ENCODE results near the gene RAPGEF5. TPM values are rescaled to one million over a fixed set of nuclear protein-coding genes. Genes with fewer than 3 reads are reported as not detected.

The RAPGEF5 gene
- total and polyA plus RNA-seq, 2 experiments from 2014 or later, result 0.11 to 0.86 TPM

DNA sequence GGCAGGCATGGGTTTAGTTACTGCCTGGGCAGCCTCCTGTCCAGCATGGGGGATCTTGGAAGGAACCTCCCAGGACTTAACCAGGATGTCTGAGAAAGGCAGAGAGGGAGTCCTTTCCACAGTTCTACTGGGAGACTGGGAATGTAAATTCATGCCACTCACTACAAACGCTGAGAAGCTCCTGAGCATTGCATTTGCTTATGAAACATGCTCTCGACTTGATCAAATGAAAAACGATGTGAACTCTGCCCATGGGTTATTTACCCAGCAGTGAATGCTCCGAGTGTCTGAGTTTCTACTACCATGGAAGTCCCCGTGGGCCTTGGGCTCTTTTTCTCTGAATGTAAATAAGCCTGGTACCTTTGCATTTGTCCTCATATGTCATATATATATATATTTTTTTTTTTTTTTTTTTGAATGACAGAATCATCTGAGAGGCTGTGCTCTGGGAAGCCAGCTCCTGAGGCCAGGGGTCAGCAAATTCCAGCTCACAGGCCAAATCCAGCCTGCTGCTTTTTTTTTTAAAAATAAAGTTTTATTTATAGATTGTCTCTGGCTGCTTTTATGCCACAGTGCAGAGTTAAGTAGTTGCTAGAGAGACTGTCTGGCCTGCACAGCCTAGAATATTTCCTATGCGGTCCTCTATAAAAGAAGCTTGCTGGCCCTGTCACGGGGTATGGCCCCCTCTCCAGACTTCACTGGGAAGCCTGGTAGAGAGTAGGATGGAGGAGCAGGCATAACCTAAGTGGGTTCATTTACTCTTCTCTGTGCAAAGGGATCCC, 21.4 kb upstream of the RAPGEF5 start:
- Histone ChIP-seq H3K27me3 (replicated peaks; ENCODE audit: insufficient read depth) (no peaks in the 10 kb centered on the region), H3K36me3 (ENCODE audit: low read depth) (no peaks in the 10 kb centered on the region)

DNA sequence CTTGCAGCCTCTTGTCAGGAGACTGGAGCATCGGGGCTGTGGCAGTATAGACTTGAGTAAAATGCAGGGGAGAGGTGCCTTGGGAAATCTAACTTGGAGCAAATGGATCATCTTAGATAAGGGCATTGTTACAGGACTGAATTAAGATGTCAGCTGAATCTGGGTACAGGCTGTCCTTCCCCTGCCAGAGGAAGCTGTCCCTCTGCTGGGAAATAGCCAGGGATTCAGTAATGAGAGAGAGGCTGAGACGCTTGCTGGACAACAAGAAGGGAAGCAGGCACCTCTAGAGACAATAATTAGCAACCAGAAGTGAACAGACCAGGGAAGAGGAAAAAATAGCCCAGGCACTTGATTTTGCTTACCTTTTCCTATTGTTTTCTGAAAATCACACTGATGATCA, 20.7 kb upstream of the RAPGEF5 start:
- H3K36me3 ChIP-seq (ENCODE audit: low read depth), result no peaks in the 10 kb centered on the region
- H3K9me2 ChIP-seq (ENCODE audit: insufficient read depth), result no peaks in the 10 kb centered on the region
- no peak for TF ChIP-seq EZH2 (IDR thresholded peaks at IDR 0.05; ENCODE audit: insufficient read depth, poor library complexity, severe bottlenecking)
- TF ChIP-seq EZH2phosphoT487 (IDR thresholded peaks at IDR 0.05; ENCODE audit: insufficient read depth, low read depth), result no peak
- no peak overlapping the region for H3K27ac ChIP-seq
- H3K4me2 ChIP-seq (ENCODE audit: unreplicated experiment), result no peak overlapping the region
- no peaks in the 10 kb centered on the region for H3K79me2 ChIP-seq (ENCODE audit: insufficient read depth)
- H3F3A ChIP-seq (ENCODE audit: insufficient read depth), result no peaks in the 10 kb centered on the region
- in situ Hi-C loops (cut with MboI), result no loop called here
- no peak overlapping the region for H2AFZ ChIP-seq
- 44 to 56% methylated on average over 2 of the region's 2 CpGs for WGBS, 2 experiments (ENCODE audit: low coverage in 1 of 2, low lambda C conversion rate in 2 of 2, missing lambda C conversion rate in 2 of 2)
- no peak overlapping the region for H3K9ac ChIP-seq
- no peak overlapping the region for H3K4me3 ChIP-seq
- H3K9me3 ChIP-seq (ENCODE audit: low read depth), result no peaks in the 10 kb centered on the region
- no peaks in the 10 kb centered on the region for H3K27me3 ChIP-seq (replicated peaks; ENCODE audit: insufficient read depth)
- H4K20me1 ChIP-seq (ENCODE audit: insufficient read depth), result no peaks in the 10 kb centered on the region
- DNase-seq, result no peak
- no peaks in the 10 kb centered on the region for H3K4me1 ChIP-seq (ENCODE audit: insufficient read depth)

More for the DNA sequence above, 21.4 kb upstream of the RAPGEF5 start:
- Histone ChIP-seq H3K27ac (no peak overlapping the region), H3K9me2 (ENCODE audit: insufficient read depth) (no peaks in the 10 kb centered on the region), H3K9me3 (ENCODE audit: low read depth) (no peaks in the 10 kb centered on the region), H3K4me1 (ENCODE audit: insufficient read depth) (no peaks in the 10 kb centered on the region), H3K4me3 (no peak overlapping the region), H3F3A (ENCODE audit: insufficient read depth) (no peaks in the 10 kb centered on the region), H3K9ac (no peak overlapping the region), H4K20me1 (ENCODE audit: insufficient read depth) (no peaks in the 10 kb centered on the region), H2AFZ (no peak overlapping the region), H3K79me2 (ENCODE audit: insufficient read depth) (no peaks in the 10 kb centered on the region), H3K4me2 (ENCODE audit: unreplicated experiment) (no peak overlapping the region)
- WGBS, 2 experiments (ENCODE audit: low coverage in 1 of 2, low lambda C conversion rate in 2 of 2, missing lambda C conversion rate in 2 of 2), result 79 to 82% methylated on average over 7 of the region's 7 CpGs
- TF ChIP-seq EZH2phosphoT487 (IDR thresholded peaks at IDR 0.05; ENCODE audit: insufficient read depth, low read depth) (no peak), EZH2 (IDR thresholded peaks at IDR 0.05; ENCODE audit: insufficient read depth, poor library complexity, severe bottlenecking) (no peak)
- no peak for DNase-seq
- in situ Hi-C loops (cut with MboI), result no loop called here

DNA sequence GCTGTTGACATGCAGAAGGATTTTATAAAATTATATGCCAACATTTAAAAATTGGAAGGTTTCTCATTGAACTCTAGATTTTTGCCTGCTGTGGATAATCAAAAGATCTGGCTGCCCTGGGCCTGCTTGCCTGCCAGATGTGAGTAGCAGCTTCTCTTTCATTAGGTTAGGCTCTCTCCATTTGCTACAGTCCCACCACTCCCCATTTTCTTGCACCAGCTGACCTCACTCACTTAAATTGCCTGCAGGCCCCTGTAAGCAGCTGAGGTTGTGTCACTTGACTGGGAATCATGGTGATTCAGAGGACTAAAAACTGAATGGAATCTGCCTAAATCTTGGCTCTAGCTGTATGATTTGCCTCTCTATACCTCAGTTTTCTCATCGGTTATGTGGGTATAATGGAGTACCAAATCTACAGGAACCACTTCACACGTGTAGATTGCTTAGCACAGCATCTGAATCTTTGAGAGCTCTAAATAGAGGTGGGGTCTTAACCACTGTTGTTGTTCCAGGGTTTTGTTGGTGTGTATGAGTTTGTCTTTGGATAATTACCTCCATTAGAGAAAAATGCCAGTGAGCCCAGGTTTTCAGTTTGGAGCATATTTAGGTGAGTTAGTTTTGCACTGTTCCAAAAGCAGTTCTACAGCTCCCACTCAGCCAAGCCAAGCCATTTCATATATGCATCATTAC, 18.6 kb upstream of the RAPGEF5 start:
- 51% methylated on average over 2 of the region's 2 CpGs for WGBS, 2 experiments (ENCODE audit: low coverage in 1 of 2, low lambda C conversion rate in 2 of 2, missing lambda C conversion rate in 2 of 2)
- H3K9me2 ChIP-seq (ENCODE audit: insufficient read depth), result no peaks in the 10 kb centered on the region

GRCh38 chr7:22373911-22374310, 17.0 kb upstream of the RAPGEF5 start:
- Histone ChIP-seq H3K27me3 (replicated peaks; ENCODE audit: insufficient read depth) (no peaks in the 10 kb centered on the region), H3K4me2 (ENCODE audit: unreplicated experiment) (no peak overlapping the region)
- WGBS, 2 experiments (ENCODE audit: low coverage in 1 of 2, low lambda C conversion rate in 2 of 2, missing lambda C conversion rate in 2 of 2), result 84 to 89% methylated on average over 2 of the region's 2 CpGs

More for the DNA sequence above, 18.6 kb upstream of the RAPGEF5 start:
- no peak for TF ChIP-seq EZH2 (IDR thresholded peaks at IDR 0.05; ENCODE audit: insufficient read depth, poor library complexity, severe bottlenecking)
- no peak for TF ChIP-seq EZH2phosphoT487 (IDR thresholded peaks at IDR 0.05; ENCODE audit: insufficient read depth, low read depth)
- Histone ChIP-seq H3K9ac (no peak overlapping the region), H3K79me2 (ENCODE audit: insufficient read depth) (no peaks in the 10 kb centered on the region), H3F3A (ENCODE audit: insufficient read depth) (no peaks in the 10 kb centered on the region), H4K20me1 (ENCODE audit: insufficient read depth) (no peaks in the 10 kb centered on the region), H3K9me3 (ENCODE audit: low read depth) (no peaks in the 10 kb centered on the region), H3K27me3 (replicated peaks; ENCODE audit: insufficient read depth) (no peaks in the 10 kb centered on the region), H2AFZ (no peak overlapping the region), H3K36me3 (ENCODE audit: low read depth) (no peaks in the 10 kb centered on the region), H3K27ac (no peak overlapping the region), H3K4me2 (ENCODE audit: unreplicated experiment) (no peak overlapping the region), H3K4me1 (ENCODE audit: insufficient read depth) (no peaks in the 10 kb centered on the region), H3K4me3 (no peak overlapping the region)
- in situ Hi-C loops (cut with MboI), result no loop called here
- DNase-seq, result peak; percentile 61

More at GRCh38 chr7:22373911-22374310, 17.0 kb upstream of the RAPGEF5 start:
- H2AFZ ChIP-seq, result no peak overlapping the region
- no peaks in the 10 kb centered on the region for H3K36me3 ChIP-seq (ENCODE audit: low read depth)
- no peaks in the 10 kb centered on the region for H3K9me2 ChIP-seq (ENCODE audit: insufficient read depth)
- DNase-seq, result no peak
- no peaks in the 10 kb centered on the region for H3K79me2 ChIP-seq (ENCODE audit: insufficient read depth)
- in situ Hi-C loops (cut with MboI), result no loop called here
- no peaks in the 10 kb centered on the region for H3K9me3 ChIP-seq (ENCODE audit: low read depth)
- no peaks in the 10 kb centered on the region for H3F3A ChIP-seq (ENCODE audit: insufficient read depth)
- H4K20me1 ChIP-seq (ENCODE audit: insufficient read depth), result no peaks in the 10 kb centered on the region
- no peak overlapping the region for H3K27ac ChIP-seq
- TF ChIP-seq EZH2 (IDR thresholded peaks at IDR 0.05; ENCODE audit: insufficient read depth, poor library complexity, severe bottlenecking) (no peak), EZH2phosphoT487 (IDR thresholded peaks at IDR 0.05; ENCODE audit: insufficient read depth, low read depth) (no peak)
- H3K9ac ChIP-seq, result no peak overlapping the region
- no peak overlapping the region for H3K4me3 ChIP-seq
- no peaks in the 10 kb centered on the region for H3K4me1 ChIP-seq (ENCODE audit: insufficient read depth)
